ENCODE measurements around the gene SPATA46.
"Not testable (repeated sequence)": the region's sequence is repeated elsewhere in the genome, so short reads cannot be mapped to it uniquely, and the experiment has no call there.

- TF ChIP-seq POLR2A, CTCF (IDR thresholded peaks at IDR 0.05): not testable (repeated sequence)
Measured at GRCh38 chr1:162419450-162419931, 42.8 kb upstream of the SPATA46 start.
